ACC112 (cell line): ENCODE data around the gene SYNGR2.

Experiments
- H2AFZ ChIP-seq: fragments of 200-600 bp; sonication (generic); one replicate; pipeline ENCODE4 v1.6.0; 2017; ENCODE audit warnings: antibody characterized with exemption, low read length; ENCODE audit not compliant: unreplicated experiment
- H3K27ac ChIP-seq: fragments of 200-600 bp; sonication (generic); 2 replicates; pipeline ENCODE4 v1.5.1; 2014; ENCODE audit warnings: low read depth, mild to moderate bottlenecking, antibody characterized with exemption, low read length, moderate library complexity
- H3K27me3 ChIP-seq: fragments of 200-600 bp; sonication (generic); 2 replicates; pipeline ENCODE4 v1.6.1; 2014; ENCODE audit warnings: mild to moderate bottlenecking, antibody characterized with exemption, low read length, moderate library complexity, mixed read lengths; ENCODE audit not compliant: insufficient read depth
- H3K36me3 ChIP-seq: fragments of 200-600 bp; sonication (generic); 2 replicates; pipeline ENCODE4 v1.6.1; 2016; ENCODE audit warnings: mild to moderate bottlenecking, antibody characterized with exemption, low read length, moderate library complexity, mixed read lengths; ENCODE audit not compliant: insufficient read depth
- H3K4me1 ChIP-seq: fragments of 200-600 bp; sonication (generic); one replicate; pipeline ENCODE4 v1.6.1; 2016; ENCODE audit warnings: low read length, mixed read lengths; ENCODE audit not compliant: insufficient read depth, unreplicated experiment, control insufficient read depth
- H3K4me3 ChIP-seq: fragments of 200-600 bp; sonication (generic); 2 replicates; pipeline ENCODE4 v1.5.1; 2014; ENCODE audit warnings: mild to moderate bottlenecking, low read depth, low read length
- H3K79me2 ChIP-seq: fragments of 200-600 bp; sonication (generic); one replicate; pipeline ENCODE4 v1.6.0; 2016; ENCODE audit warnings: low read length; ENCODE audit not compliant: control insufficient read depth, unreplicated experiment, insufficient read depth

SYNGR2 gene

DNA sequence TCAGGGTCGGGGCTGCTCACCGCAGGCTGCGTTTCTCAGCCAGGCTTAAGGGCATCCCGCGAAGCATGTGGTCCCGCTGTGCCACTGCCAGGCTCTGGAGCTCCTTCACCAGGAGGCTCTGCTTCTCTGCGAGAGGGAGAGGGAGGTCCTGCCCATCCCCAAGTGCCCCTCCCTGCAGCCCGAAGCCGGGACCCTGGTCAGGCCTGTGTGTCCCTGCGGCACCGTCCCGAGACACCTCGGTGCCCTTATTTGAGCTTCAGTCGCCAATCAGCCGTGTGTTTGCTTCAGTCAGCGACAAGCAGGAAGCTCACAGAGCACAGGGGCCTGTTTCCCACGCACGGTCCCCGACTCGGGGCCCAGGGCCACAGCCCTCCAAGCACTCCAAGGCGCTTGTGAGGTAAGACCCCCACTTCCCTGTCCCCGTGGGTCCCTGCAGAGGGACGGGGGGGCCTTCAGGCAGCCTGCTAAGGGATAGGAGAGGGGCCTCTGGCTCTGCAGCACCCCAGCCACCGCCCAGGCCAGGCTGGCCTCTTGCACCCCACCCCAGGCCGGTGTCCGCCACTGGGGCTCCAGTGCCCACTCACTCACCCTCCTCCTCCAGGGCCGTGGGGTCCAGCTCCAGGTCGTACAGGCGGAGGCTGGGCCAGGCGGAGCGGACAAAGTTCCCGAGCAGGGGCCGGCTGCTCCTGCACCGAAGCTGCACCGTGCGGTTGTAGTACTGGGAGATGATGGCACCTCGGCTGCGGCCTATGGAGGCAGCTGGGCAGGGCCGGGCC is 43.1 kb upstream of the SYNGR2 start:
- H3K36me3 ChIP-seq: no peaks in the 10 kb centered on the region
- H3K27me3 ChIP-seq: peaks cover 7% of the 10 kb centered on the region; the same call in 1 of the 2 replicates
- no peak overlapping the region for H2AFZ ChIP-seq
- no peak overlapping the region for H3K4me3 ChIP-seq
- no peak overlapping the region for H3K27ac ChIP-seq
- H3K4me1 ChIP-seq: no peaks in the 10 kb centered on the region
- no peaks in the 10 kb centered on the region for H3K79me2 ChIP-seq

DNA sequence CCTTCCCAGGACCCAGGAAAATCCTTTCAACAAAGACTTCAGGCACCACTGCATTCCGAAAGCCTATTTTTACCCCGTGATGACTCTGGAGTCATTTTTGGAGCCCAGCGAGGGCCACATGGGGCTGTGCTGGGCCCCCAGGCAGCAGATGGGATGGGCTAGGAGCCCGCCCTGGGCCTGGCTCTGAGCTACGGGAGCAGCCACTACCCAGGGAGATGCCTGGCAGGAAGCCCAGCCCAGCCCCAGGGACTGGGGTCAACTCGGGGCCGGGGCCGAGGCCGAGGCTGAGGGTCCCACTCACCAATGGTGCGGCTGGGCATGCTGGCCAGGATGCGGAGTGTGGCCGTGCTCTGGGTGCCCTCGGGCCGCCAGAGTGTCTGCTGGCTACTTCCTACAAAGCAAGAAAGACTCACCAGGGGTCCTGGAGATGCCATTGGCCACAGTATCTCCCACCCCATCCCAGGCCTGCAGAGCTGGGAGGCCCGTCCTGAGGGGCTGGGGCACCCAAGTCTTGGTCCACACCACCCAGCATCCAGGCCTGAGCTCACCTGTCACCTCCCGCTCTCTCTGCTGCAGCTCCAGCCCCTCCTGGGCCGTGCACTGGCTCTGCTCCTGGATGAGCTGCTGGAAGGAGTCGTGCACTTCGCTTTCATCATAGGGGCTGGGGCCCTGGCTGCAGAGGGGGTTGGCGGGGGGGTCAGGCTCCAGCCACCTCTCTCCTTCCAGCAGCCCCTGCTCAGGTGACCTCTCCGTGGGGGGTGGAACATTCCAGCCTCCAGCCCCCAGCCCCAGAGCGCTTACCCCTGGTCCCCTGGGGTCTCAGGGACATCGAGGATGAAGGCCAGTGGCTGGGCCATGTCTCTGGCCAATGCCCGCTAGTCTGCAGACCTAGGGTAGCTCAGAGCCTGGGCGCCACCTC is 42.1 kb upstream of the SYNGR2 start:
- no peaks in the 10 kb centered on the region for H3K4me1 ChIP-seq
- H3K36me3 ChIP-seq: no peaks in the 10 kb centered on the region
- H3K27ac ChIP-seq: no peak overlapping the region
- peaks cover 14% of the 10 kb centered on the region; the same call in 1 of the 2 replicates for H3K27me3 ChIP-seq
- no peak overlapping the region for H2AFZ ChIP-seq
- H3K79me2 ChIP-seq: no peaks in the 10 kb centered on the region
- no peak overlapping the region for H3K4me3 ChIP-seq

DNA sequence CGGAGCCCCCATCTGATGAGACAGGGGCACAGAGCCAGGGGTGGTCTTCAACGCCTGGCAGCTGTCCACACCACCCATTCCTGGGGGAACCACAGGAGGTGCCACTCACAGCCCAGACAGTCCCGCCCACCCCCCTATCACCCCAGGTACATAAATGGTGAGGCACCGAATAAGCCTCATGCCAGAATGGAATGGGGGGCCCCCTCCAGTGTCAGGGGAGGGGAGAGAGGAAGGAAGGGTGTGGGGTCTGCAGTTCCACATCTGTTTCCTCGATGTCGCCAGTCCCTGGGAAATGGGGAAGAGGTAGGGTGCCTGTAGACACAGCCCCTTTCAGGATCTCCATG is 41.5 kb upstream of the SYNGR2 start:
- H3K4me1 ChIP-seq: no peaks in the 10 kb centered on the region
- no peak overlapping the region for H2AFZ ChIP-seq
- H3K36me3 ChIP-seq: no peaks in the 10 kb centered on the region
- peaks cover 16% of the 10 kb centered on the region; the same call in 1 of the 2 replicates for H3K27me3 ChIP-seq
- no peaks in the 10 kb centered on the region for H3K79me2 ChIP-seq
- H3K27ac ChIP-seq: no peak overlapping the region
- H3K4me3 ChIP-seq: no peak overlapping the region

DNA sequence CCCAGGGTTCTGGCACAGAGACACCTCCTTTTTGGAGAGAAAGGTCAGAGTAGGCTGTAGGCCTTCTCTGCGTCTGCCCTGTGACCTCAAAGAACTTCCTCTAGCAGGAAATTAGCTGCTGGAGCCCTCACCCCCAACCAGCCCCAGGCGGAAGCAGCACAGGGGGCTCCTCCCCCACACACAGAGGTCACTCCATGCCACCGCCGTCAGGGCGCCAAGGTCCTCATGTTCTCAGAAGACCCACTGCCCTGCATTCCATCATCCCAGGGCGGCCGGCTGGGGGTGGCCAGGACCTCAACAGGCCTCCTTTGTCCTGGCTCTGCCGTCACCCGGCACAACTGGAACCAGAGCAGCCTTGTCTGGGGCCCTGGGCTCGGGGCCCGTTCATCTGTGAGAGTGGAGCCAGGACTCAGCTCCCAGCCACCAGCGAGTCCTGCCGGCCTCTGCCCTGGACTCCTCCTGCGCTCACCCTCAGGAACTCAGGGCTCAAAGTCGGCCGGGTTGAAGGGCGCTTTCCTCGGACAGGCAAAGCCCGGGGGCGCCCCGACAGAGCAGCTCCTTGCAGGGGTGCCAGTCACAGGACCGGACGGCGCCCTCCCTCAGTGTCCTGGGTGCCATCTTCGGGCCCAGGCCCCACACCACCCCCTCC is 41.0 kb upstream of the SYNGR2 start:
- H3K4me3 ChIP-seq: peak overlapping the region; percentile 82; the same call in 1 of the 2 replicates
- peaks cover 19% of the 10 kb centered on the region; the same call in 1 of the 2 replicates for H3K27me3 ChIP-seq
- no peaks in the 10 kb centered on the region for H3K4me1 ChIP-seq
- no peak overlapping the region for H2AFZ ChIP-seq
- H3K27ac ChIP-seq: no peak overlapping the region
- no peaks in the 10 kb centered on the region for H3K36me3 ChIP-seq
- H3K79me2 ChIP-seq: no peaks in the 10 kb centered on the region

DNA sequence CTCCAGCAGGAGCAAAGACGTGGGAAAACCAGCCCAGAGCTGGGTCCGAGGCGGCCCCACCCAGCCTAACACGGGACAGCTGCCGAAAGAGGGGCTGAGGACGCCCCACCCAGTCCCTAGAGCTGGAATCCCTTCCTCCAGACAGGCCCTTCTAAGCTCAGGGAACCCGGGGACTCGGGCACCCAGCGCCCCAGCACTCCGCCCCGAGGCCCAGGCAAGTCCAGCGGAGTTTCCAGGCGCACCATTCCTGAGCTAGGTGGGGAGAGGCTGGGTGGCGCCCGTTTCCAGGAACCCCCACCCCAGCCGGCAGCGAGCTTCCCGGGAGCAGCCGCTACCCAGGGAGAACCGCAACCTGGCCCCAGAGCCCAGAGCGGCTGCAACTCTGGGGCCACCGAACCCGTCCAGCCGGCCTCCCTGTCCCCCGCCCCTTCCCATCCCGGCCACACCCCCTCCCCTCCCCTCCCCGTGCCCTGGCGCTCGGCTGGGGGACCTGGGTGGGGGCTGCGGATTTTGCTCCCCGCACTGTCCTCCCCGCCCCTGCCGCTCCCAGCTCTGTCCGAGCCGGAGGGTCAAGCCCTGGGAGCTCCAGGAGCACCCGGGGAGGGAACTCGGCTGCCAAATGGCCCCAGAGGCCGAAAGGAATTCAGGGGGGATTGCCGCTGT is 40.4 kb upstream of the SYNGR2 start:
- Histone ChIP-seq H3K79me2 (no peaks in the 10 kb centered on the region), H3K27me3 (peaks cover 21% of the 10 kb centered on the region; the same call in 1 of the 2 replicates), H3K4me3 (peak overlapping the region; percentile 82), H3K36me3 (no peaks in the 10 kb centered on the region), H3K4me1 (no peaks in the 10 kb centered on the region), H3K27ac (no peak overlapping the region), H2AFZ (peak overlapping the region; percentile 55)

DNA sequence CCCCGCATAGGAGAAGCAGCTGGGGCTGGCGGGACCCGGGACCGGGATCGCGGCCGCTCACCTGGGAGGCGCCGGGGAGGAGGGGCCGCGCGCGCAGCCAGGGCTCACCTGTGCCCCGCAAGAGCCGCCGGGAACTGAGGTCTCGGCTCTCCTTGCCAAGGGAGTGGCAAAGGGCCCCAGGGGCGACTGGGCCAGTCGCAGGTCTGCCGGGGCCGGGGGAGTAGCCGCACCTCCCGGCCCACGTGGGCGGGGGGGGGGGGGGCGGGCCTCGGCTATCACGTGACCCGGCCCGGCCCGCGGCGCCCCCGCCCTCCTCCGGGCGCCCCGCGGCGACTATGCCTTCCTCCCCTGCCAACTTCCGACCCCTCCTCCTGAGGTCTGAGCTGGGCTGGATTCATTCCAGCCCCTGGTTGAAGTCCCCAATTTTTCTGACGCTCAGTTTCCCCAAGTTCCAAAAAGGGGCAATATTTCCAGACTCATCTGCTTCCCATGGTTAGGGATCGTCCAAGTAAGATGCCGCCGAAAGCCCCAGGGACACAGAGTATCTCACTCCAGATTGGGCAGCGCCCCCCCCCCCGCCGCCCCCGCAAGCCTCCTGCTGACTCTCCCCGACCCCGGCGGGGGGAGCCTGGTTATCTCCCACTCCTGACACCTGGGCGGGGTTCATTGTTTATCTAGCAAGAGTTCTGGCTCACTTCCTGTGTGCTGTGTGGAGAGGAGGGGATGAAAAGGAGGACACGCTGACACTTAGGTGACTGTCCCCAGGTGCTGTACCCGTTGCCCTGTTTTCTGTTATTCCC is 39.6 kb upstream of the SYNGR2 start, which contains the start of gene TMC6:
Gene TMC6 (minus strand): TSS at position 205 of the 800 bp plus-strand sequence. CDS start 1,923 bp downstream, outside the sequence.
- H2AFZ ChIP-seq: peak within 1 kb of the TSS; percentile 55
- no peaks in the 10 kb centered on the region for H3K4me1 ChIP-seq
- peaks cover 23% of the 10 kb centered on the region; the same call in 1 of the 2 replicates for H3K27me3 ChIP-seq
- no peaks in the 10 kb centered on the region for H3K36me3 ChIP-seq
- peak within 1 kb of the TSS; percentile 82 for H3K4me3 ChIP-seq
- H3K79me2 ChIP-seq: no peaks in the 10 kb centered on the region
- no peak within 1 kb of the TSS for H3K27ac ChIP-seq

DNA sequence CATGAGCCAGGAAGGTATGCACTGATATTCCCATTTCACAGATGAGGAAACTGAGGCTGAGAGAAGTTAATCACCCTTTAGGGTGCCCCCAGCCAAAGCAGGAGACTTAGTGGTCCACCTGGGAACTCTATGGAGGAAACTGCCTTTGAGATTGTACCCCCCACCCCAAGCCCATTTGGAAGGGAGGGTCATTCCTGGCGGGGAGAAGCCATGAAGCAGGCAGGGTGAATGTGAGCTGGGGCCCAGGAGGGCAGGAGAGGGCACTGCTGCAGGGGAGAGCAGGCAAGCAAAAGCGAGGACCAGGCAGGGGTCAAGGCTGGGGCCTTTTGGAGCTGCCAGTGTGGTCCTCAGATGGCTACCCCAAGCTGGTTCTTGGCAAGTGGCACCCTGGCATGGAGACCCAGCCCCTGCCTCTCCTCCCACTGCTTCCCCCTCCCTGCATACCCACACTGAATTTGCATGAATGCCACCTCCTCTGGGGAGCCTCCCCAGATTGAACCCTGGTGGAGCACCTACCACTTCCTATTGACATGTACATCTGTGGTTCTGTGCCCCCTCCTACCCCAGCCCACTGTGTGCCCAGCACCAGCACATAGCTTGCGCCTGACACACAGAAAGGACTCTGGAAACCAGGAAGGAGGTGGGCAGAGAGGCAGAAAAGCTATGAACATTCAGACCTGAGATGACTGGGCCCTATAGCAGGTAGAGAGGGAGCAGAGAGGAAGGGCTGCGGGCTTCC is 38.9 kb upstream of the SYNGR2 start:
- Histone ChIP-seq H3K36me3 (no peaks in the 10 kb centered on the region), H2AFZ (no peak overlapping the region), H3K27ac (no peak overlapping the region), H3K27me3 (peaks cover 26% of the 10 kb centered on the region; the same call in 1 of the 2 replicates), H3K79me2 (no peaks in the 10 kb centered on the region), H3K4me1 (no peaks in the 10 kb centered on the region), H3K4me3 (no peak overlapping the region)

DNA sequence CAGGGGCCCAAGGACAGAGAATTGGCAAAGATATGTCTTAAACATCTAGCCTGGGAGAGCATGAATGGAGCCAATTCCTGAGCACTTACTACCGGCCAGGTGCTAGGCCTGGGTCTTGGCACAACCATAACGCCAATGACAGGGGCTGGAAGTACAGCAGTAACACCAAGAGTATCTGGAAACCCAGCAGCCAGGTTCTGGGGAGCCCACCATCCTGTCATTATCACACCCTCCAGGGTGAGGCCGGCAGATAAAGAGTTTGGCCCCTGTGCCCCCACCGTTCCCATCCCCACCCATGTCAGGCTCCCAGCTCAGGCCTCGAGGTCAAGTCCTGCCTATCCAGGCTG is 38.3 kb upstream of the SYNGR2 start:
- Histone ChIP-seq H3K79me2 (no peaks in the 10 kb centered on the region), H2AFZ (no peak overlapping the region), H3K27me3 (peaks cover 26% of the 10 kb centered on the region; the same call in 1 of the 2 replicates), H3K36me3 (no peaks in the 10 kb centered on the region), H3K4me1 (no peaks in the 10 kb centered on the region), H3K4me3 (no peak overlapping the region), H3K27ac (no peak overlapping the region)

DNA sequence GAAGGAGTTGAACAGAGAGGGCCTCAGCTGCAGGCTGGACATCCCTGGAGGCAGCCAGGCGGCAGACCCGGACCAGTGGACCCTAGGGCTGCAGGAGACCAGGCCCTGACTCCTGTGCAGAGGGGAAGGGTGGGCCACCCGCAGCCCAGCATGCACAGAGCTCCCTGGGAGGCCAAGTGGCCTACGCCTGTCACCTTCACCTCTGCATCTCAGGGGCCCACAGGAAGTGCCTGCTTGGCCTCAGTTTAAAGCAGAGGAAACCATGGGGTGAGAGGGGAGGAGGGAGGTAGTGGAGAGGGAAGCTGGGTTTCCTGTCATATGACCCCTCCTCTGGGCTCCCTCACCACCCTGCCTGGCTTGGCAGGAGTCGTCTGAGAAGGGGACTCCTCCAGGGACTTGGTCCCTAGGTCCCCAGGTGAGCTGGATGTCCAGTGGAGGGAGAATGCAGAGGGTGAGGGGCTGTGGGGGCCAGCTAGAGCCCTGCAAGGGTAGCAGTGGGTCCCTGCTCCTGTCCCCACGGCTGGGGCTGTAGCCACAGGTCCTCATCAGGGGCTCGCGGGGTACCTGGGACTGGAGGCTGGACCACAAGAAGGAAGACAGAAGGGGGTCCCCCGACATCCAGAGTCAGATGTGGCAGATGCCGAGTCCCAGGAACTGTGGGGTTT is 37.8 kb upstream of the SYNGR2 start, which contains the start of gene TMC8:
Gene TMC8 (plus strand): TSS at position 335 of the 665 bp plus-strand sequence. CDS start 818 bp downstream, outside the sequence.
- H3K27ac ChIP-seq: no peak within 1 kb of the TSS
- H3K79me2 ChIP-seq: no peaks in the 10 kb centered on the region
- H3K4me1 ChIP-seq: no peaks in the 10 kb centered on the region
- H2AFZ ChIP-seq: no peak within 1 kb of the TSS
- peaks cover 26% of the 10 kb centered on the region; the same call in 1 of the 2 replicates for H3K27me3 ChIP-seq
- no peaks in the 10 kb centered on the region for H3K36me3 ChIP-seq
- no peak within 1 kb of the TSS for H3K4me3 ChIP-seq
